Esophagus muscularis mucosa (tissue), 4 donors: ENCODE measurements around the gene TRIP11. TPM values are rescaled to one million over a fixed set of nuclear protein-coding genes. Genes with fewer than 3 reads are reported as not detected.

Experiments used
- DNase-seq: peaks from one replicate; pipeline ENCODE4 v3.0.0-alpha.2; 2017; ENCODE audit errors: extremely low spot score
- H3K27ac ChIP-seq, 4 donors: fragments of 200-600 bp; sonication (generic); replicated peaks in 1 of 4; 1 replicate in 3 of 4; 2 replicates in 1 of 4; pipeline ENCODE4 v1.5.1; 2016 to 2019; ENCODE audit warnings: mild to moderate bottlenecking in 1 of 4
- H3K27me3 ChIP-seq, 4 donors: fragments of 200-600 bp; sonication (generic); one replicate each; pipeline versions ENCODE4 v1.5.1 to v1.6.0; 2016 to 2019
- H3K36me3 ChIP-seq, 4 donors: fragments of 200-600 bp; sonication (generic); one replicate each; pipeline ENCODE4 v1.5.1; 2016 to 2019
- H3K4me1 ChIP-seq, 4 donors: fragments of 200-600 bp; sonication (generic); one replicate each; pipeline ENCODE4 v1.5.1; 2016 to 2019
- H3K4me3 ChIP-seq, 4 donors: fragments of 200-600 bp; sonication (generic); 1 replicate in 2 of 4; 2 replicates in 2 of 4; pipeline ENCODE4 v1.5.1; 2016 to 2019; ENCODE audit warnings: mild to moderate bottlenecking in 4 of 4, moderate library complexity in 1 of 4
- H3K9me3 ChIP-seq, 4 donors: fragments of 200-600 bp; sonication (generic); 1 replicate in 3 of 4; 2 replicates in 1 of 4; pipeline ENCODE4 v1.5.1; 2016 to 2019
- CTCF ChIP-seq, 3 experiments: fragments of 200-600 bp in 2 of 3; fragments of 450-650 bp in 1 of 3; sonication (generic) in 2 of 3; IDR thresholded peaks; one replicate each; pipeline ENCODE4 v1.5.1; 2017 to 2019; ENCODE audit warnings: antibody characterized with exemption in 3 of 3, mild to moderate bottlenecking in 2 of 3, moderate library complexity in 1 of 3
- EP300 ChIP-seq: sonication (generic); formaldehyde crosslinking; IDR thresholded peaks from one replicate; pipeline ENCODE4 v1.6.1; 2017; ENCODE audit warnings: antibody characterized with exemption
- POLR2A ChIP-seq: fragments of 450-650 bp; IDR thresholded peaks from one replicate; pipeline ENCODE4 v1.6.1; 2017; ENCODE audit warnings: antibody characterized with exemption, moderate library complexity, mild to moderate bottlenecking, low read depth
- POLR2AphosphoS5 ChIP-seq, 2 donors: sonication (generic); formaldehyde crosslinking; IDR thresholded peaks; one replicate each; pipeline ENCODE4 v1.6.1; 2017; ENCODE audit warnings: antibody characterized with exemption in 2 of 2
- WGBS: methylation state at CpG from one replicate; pipeline ENCODE4 v1.1.5; 2018; 5-methylcytosine and 5-hydroxymethylcytosine counted together
- intact Hi-C: fragments of 100-400 bp; cut with DNase I; formaldehyde crosslinking; loops from one replicate; pipeline ENCODE4 v1.15.1; 2023
- total RNA-seq, 4 donors: library from RNA; depleted of rRNA; stranded (reverse); fragments of >200 nt; gene quantifications; one replicate each; pipeline versions ENCODE4 v1.1.0 to v1.2.1, GENCODE V29; 2016

TRIP11 gene
- total RNA-seq, 4 donors from 2014 or later = 24.0 to 36.2 (median 29.6) TPM

- TF ChIP-seq POLR2AphosphoS5 (IDR thresholded peaks at IDR 0.05) (no peak), POLR2A (no peak), CTCF (IDR thresholded peaks at IDR 0.05) (no peak), EP300 (no peak)
- H3K9me3 ChIP-seq = no peaks in the 10 kb centered on the region
- DNase-seq = no peak
- H3K27ac ChIP-seq = no peak overlapping the region
- no peak overlapping the region for H3K4me3 ChIP-seq
- intact Hi-C loops = no loop called here
- H3K4me1 ChIP-seq = no peaks in the 10 kb centered on the region
- H3K36me3 ChIP-seq = peaks cover 1 to 77% (median 43%) of the 10 kb centered on the region in 4 donors
- WGBS = 92% methylated on average over 21 of the region's 21 CpGs
- no peaks in the 10 kb centered on the region for H3K27me3 ChIP-seq
Observed at GRCh38 chr14:92026548-92027190, 13.2 kb downstream of the TRIP11 start.

DNA sequence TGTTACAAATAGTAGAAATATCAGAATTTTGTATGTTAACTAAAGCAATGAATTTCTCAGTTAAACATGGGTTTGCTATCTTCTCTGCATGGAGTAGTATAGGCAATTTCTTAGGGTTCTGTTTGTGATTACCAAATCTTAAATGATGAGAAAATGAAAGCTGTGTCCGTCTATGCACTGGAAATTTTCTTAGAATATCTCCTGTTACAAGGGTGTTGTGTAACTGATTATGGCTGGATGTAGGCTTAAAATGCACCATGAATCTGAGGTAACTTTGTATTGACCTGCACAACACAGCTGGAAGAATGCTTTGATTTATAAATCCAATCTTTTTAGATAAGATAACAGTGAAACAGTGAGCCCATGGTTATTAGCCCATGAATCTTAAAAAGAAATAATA is 17.8 kb downstream of the TRIP11 start:
- no peaks in the 10 kb centered on the region for H3K4me1 ChIP-seq
- no peak overlapping the region for H3K27ac ChIP-seq
- intact Hi-C loops = no loop called here
- WGBS = 58% methylated on average over 1 of the region's 1 CpG
- TF ChIP-seq CTCF (IDR thresholded peaks at IDR 0.05) (no peak), POLR2AphosphoS5 (IDR thresholded peaks at IDR 0.05) (no peak)
- no peaks in the 10 kb centered on the region for H3K9me3 ChIP-seq
- H3K4me3 ChIP-seq = no peak overlapping the region
- peaks cover 13 to 75% (median 34%) of the 10 kb centered on the region in 4 donors for H3K36me3 ChIP-seq
- no peak for DNase-seq
- H3K27me3 ChIP-seq = no peaks in the 10 kb centered on the region

DNA sequence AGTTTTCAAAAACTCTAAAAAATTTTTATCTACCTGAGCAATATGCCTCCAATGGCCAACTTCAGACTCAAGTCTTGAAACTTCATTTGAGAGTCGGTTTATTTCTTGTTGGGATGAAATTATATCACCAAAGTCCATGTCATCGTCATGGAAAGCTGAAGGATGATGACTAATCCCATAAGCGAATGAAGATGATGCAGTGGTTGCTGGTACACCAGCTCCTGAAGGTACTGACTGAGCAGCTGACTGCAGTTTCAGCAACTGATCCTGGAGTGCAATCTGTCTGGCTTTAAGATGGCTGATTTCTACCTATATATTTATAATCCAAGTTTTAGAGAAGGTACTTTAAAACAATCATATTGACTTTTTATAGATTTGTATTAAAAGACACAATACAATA is 18.3 kb downstream of the TRIP11 start:
- no peaks in the 10 kb centered on the region for H3K27me3 ChIP-seq
- intact Hi-C loops = no loop called here
- H3K4me1 ChIP-seq = no peaks in the 10 kb centered on the region
- no peak overlapping the region for H3K27ac ChIP-seq
- H3K9me3 ChIP-seq = no peaks in the 10 kb centered on the region
- H3K4me3 ChIP-seq = no peak overlapping the region
- peaks cover 19 to 75% (median 34%) of the 10 kb centered on the region in 4 donors for H3K36me3 ChIP-seq
- DNase-seq = no peak
- WGBS = 91% methylated on average over 3 of the region's 3 CpGs
- no peak for TF ChIP-seq EP300
- no peak for TF ChIP-seq CTCF (IDR thresholded peaks at IDR 0.05)
- no peak for TF ChIP-seq POLR2AphosphoS5 (IDR thresholded peaks at IDR 0.05)
- TF ChIP-seq POLR2A = no peak

DNA sequence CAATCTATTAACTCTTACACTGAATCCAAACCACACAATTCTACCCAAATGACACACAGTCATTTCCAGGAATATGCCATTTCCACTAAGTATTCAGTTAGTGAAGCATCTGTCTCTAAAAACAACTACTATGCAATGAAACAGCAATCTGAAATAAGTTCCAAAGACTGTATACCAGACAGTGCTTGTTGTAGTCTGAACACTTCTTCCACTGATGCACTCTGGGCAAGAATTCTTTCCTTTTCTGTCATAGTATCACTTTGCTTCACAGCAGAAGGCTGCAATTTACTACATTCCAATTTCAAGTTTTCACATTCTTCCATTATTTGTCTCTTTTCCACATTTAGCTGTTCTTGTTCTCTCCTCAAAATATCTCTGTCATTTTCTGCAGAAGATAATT is 25.8 kb downstream of the TRIP11 start:
- TF ChIP-seq CTCF (IDR thresholded peaks at IDR 0.05) = no peak
- no peak for TF ChIP-seq POLR2A
- TF ChIP-seq POLR2AphosphoS5 (IDR thresholded peaks at IDR 0.05) = no peak
- no peak for TF ChIP-seq EP300

More for the DNA sequence above, 25.8 kb downstream of the TRIP11 start:
- Histone ChIP-seq H3K27ac (no peak overlapping the region), H3K4me3 (no peak overlapping the region), H3K4me1 (no peaks in the 10 kb centered on the region), H3K36me3 (peaks cover 46 to 92% (median 74%) of the 10 kb centered on the region in 4 donors), H3K27me3 (no peaks in the 10 kb centered on the region), H3K9me3 (no peaks in the 10 kb centered on the region)
- no peak for DNase-seq
- intact Hi-C loops = no loop called here
